GM19099 (cell line): ENCODE measurements around the gene TMCO4.

Experiments
- POLR2A ChIP-seq: IDR thresholded peaks from 3 replicates; pipeline ENCODE4 v1.6.1; 2011; ENCODE audit warnings: low read depth; ENCODE audit not compliant: insufficient read length; ENCODE audit errors: extremely low read depth

TMCO4 gene

GRCh38 chr1:19696820-19697219 lies 102.9 kb downstream of the TMCO4 start:
- no peak for TF ChIP-seq POLR2A

- no peak for TF ChIP-seq POLR2A
Measured at GRCh38 chr1:19695772-19696171, 103.9 kb downstream of the TMCO4 start.

GRCh38 chr1:19694298-19694697 lies 105.4 kb downstream of the TMCO4 start:
- no peak for TF ChIP-seq POLR2A

- TF ChIP-seq POLR2A = no peak
Measured at GRCh38 chr1:19690342-19690741, 109.4 kb downstream of the TMCO4 start.

- TF ChIP-seq POLR2A = no peak
Measured at GRCh38 chr1:19689856-19690255, 109.9 kb downstream of the TMCO4 start.

- no peak for TF ChIP-seq POLR2A
Measured at GRCh38 chr1:19689085-19689757, 110.5 kb downstream of the TMCO4 start.

- no peak for TF ChIP-seq POLR2A
Measured at GRCh38 chr1:19688041-19688842, 111.5 kb downstream of the TMCO4 start.

- no peak for TF ChIP-seq POLR2A
Measured at GRCh38 chr1:19687414-19687813, 112.3 kb downstream of the TMCO4 start.

GRCh38 chr1:19685994-19686393 lies 113.7 kb downstream of the TMCO4 start:
- TF ChIP-seq POLR2A = no peak

GRCh38 chr1:19684677-19685076 lies 115.0 kb downstream of the TMCO4 start:
- no peak for TF ChIP-seq POLR2A

GRCh38 chr1:19683351-19683750 lies 116.4 kb downstream of the TMCO4 start:
- no peak for TF ChIP-seq POLR2A

GRCh38 chr1:19682901-19683300 lies 116.8 kb downstream of the TMCO4 start:
- TF ChIP-seq POLR2A = no peak

GRCh38 chr1:19682257-19682656 lies 117.5 kb downstream of the TMCO4 start:
- no peak for TF ChIP-seq POLR2A

GRCh38 chr1:19680644-19681043 lies 119.1 kb downstream of the TMCO4 start:
- no peak for TF ChIP-seq POLR2A

GRCh38 chr1:19679691-19680090 lies 120.0 kb downstream of the TMCO4 start:
- TF ChIP-seq POLR2A = no peak

- no peak for TF ChIP-seq POLR2A
Measured at GRCh38 chr1:19678931-19679453, 120.7 kb downstream of the TMCO4 start.
